ENCODE results near the gene METTL21C. TPM values are rescaled to one million over a fixed set of nuclear protein-coding genes. Genes with fewer than 3 reads are reported as not detected.

Gene METTL21C
- total RNA-seq, 4 donors from 2014 or later, result not detected

GRCh38 chr13:102675115-102675514, 19.7 kb downstream of the METTL21C start:
- intact Hi-C loops (cut with DNase I; ENCODE audit: low total_unique reads), result no loop called here
- no peak overlapping the region for H3K4me3 ChIP-seq (ENCODE audit: low read depth, poor library complexity, severe bottlenecking)
- WGBS, 2 donors, result 82 to 86% methylated on average over 3 of the region's 3 CpGs
- no peak for DNase-seq (ENCODE audit: low spot score in 2 of 2)
- no peak for TF ChIP-seq POLR2A (IDR thresholded peaks at IDR 0.05)
- no peak for TF ChIP-seq CTCF (IDR thresholded peaks at IDR 0.05)

- H3K4me3 ChIP-seq (ENCODE audit: low read depth, poor library complexity, severe bottlenecking), result no peak overlapping the region
- TF ChIP-seq CTCF (IDR thresholded peaks at IDR 0.05) (no peak), POLR2A (IDR thresholded peaks at IDR 0.05) (no peak)
- intact Hi-C loops (cut with DNase I; ENCODE audit: low total_unique reads), result no loop called here
- DNase-seq (ENCODE audit: low spot score in 2 of 2), result no peak
- WGBS, 2 donors, result 75 to 88% methylated on average over 5 of the region's 5 CpGs
These were observed 24.7 kb downstream of the METTL21C start for GRCh38 chr13:102670130-102670529.

GRCh38 chr13:102667911-102668310, 26.9 kb downstream of the METTL21C start:
- 95 to 97% methylated on average over 4 of the region's 4 CpGs for WGBS, 2 donors
- intact Hi-C loops (cut with DNase I; ENCODE audit: low total_unique reads), result no loop called here
- TF ChIP-seq CTCF (IDR thresholded peaks at IDR 0.05) (no peak), POLR2A (IDR thresholded peaks at IDR 0.05) (no peak)
- H3K4me3 ChIP-seq (ENCODE audit: low read depth, poor library complexity, severe bottlenecking), result no peak overlapping the region
- DNase-seq (ENCODE audit: low spot score in 2 of 2), result no peak

- no peak for DNase-seq (ENCODE audit: low spot score in 2 of 2)
- TF ChIP-seq CTCF (IDR thresholded peaks at IDR 0.05) (no peak), POLR2A (IDR thresholded peaks at IDR 0.05) (no peak)
- H3K4me3 ChIP-seq (ENCODE audit: low read depth, poor library complexity, severe bottlenecking), result no peak overlapping the region
- intact Hi-C loops (cut with DNase I; ENCODE audit: low total_unique reads), result no loop called here
These were observed 27.8 kb downstream of the METTL21C start for GRCh38 chr13:102667023-102667422.

- intact Hi-C loops (cut with DNase I; ENCODE audit: low total_unique reads), result no loop called here
- no peak overlapping the region for H3K4me3 ChIP-seq (ENCODE audit: low read depth, poor library complexity, severe bottlenecking)
- no peak for TF ChIP-seq CTCF (IDR thresholded peaks at IDR 0.05)
- no peak for TF ChIP-seq POLR2A (IDR thresholded peaks at IDR 0.05)
- DNase-seq (ENCODE audit: low spot score in 2 of 2), result no peak
These were observed 35.6 kb downstream of the METTL21C start for GRCh38 chr13:102659168-102659713.

- WGBS, 2 donors, result 94 to 95% methylated on average over 3 of the region's 3 CpGs
- H3K4me3 ChIP-seq (ENCODE audit: low read depth, poor library complexity, severe bottlenecking), result no peak overlapping the region
- TF ChIP-seq CTCF (IDR thresholded peaks at IDR 0.05), result no peak
- no peak for TF ChIP-seq POLR2A (IDR thresholded peaks at IDR 0.05)
- intact Hi-C loops (cut with DNase I; ENCODE audit: low total_unique reads), result no loop called here
- DNase-seq (ENCODE audit: low spot score in 2 of 2), result no peak
These were observed 36.2 kb downstream of the METTL21C start for GRCh38 chr13:102658660-102659059.
